AG08395 (cell line): ENCODE data around the gene CRYBG3.
"Not testable (repeated sequence)": the region's sequence is repeated elsewhere in the genome, so short reads cannot be mapped to it uniquely, and the experiment has no call there.

Experiments
- DNase-seq: peaks from one replicate; pipeline ENCODE4 v3.0.0; 2012; ENCODE audit warnings: mixed read lengths, low spot score

Gene CRYBG3

GRCh38 chr3:97821774-97822358 lies at the start of gene CRYBG3:
TSS of gene CRYBG3 (plus strand) at chr3:97822011. CDS start at chr3:97822207, 196 bp downstream.
- DNase-seq: peak; percentile 94

- DNase-seq: no peak
Observed at GRCh38 chr3:97772926-97773325, 48.9 kb upstream of the CRYBG3 start.

GRCh38 chr3:97778152-97778551 lies 43.7 kb upstream of the CRYBG3 start:
- no peak for DNase-seq

- DNase-seq: peak; percentile 50
Observed at GRCh38 chr3:97793420-97794019, 28.3 kb upstream of the CRYBG3 start.

- DNase-seq: no peak
Observed at GRCh38 chr3:97795951-97796350, 25.9 kb upstream of the CRYBG3 start.

- no peak for DNase-seq
Observed at GRCh38 chr3:97804471-97804870, 17.3 kb upstream of the CRYBG3 start.

- DNase-seq: peak; percentile 25
Observed at GRCh38 chr3:97810779-97811390, 10.9 kb upstream of the CRYBG3 start.

GRCh38 chr3:97815149-97815917 lies 6.5 kb upstream of the CRYBG3 start:
- no peak for DNase-seq

GRCh38 chr3:97816811-97817210 lies 5.0 kb upstream of the CRYBG3 start:
- no peak for DNase-seq

GRCh38 chr3:97817965-97818364 lies 3.8 kb upstream of the CRYBG3 start:
- DNase-seq: no peak

GRCh38 chr3:97820780-97821179 lies 1.0 kb upstream of the CRYBG3 start:
- DNase-seq: no peak

- no peak for DNase-seq
Observed at GRCh38 chr3:97821287-97821773, 481 bp upstream of the CRYBG3 start.

GRCh38 chr3:97822359-97822775 lies 556 bp downstream of the CRYBG3 start:
- DNase-seq: peak; percentile 65

GRCh38 chr3:97823046-97824004 lies 1.5 kb downstream of the CRYBG3 start:
- DNase-seq: peak; percentile 25

GRCh38 chr3:97825101-97825500 lies 3.3 kb downstream of the CRYBG3 start:
- DNase-seq: no peak

- DNase-seq: peak; percentile 10
Observed at GRCh38 chr3:97827741-97828471, 6.1 kb downstream of the CRYBG3 start.

GRCh38 chr3:97829198-97829597 lies 7.4 kb downstream of the CRYBG3 start:
- DNase-seq: no peak

GRCh38 chr3:97830638-97831037 lies 8.8 kb downstream of the CRYBG3 start:
- no peak for DNase-seq

GRCh38 chr3:97831140-97831539 lies 9.3 kb downstream of the CRYBG3 start:
- no peak for DNase-seq

- DNase-seq: not testable (repeated sequence)
Observed at GRCh38 chr3:97833184-97833583, 11.4 kb downstream of the CRYBG3 start.

GRCh38 chr3:97835761-97836160 lies 13.9 kb downstream of the CRYBG3 start:
- DNase-seq: peak; percentile 35
